ENCODE data around the gene CFDP1.
A peak's percentile ranks its signal among the peaks of the same experiment; 100 is the strongest.

CFDP1 gene

GRCh38 chr16:75464122-75464918, 31.0 kb upstream of the CFDP1 start, which contains the start of gene TMEM170A:
Gene TMEM170A (minus strand): TSS chr16:75464689. CDS start chr16:75464600, 89 bp downstream.
- peak within 1 kb of the TSS; percentile 80 for H3K4me3 ChIP-seq (ENCODE audit: low read depth, low read length)
- peak; percentile 100 for TF ChIP-seq CTCF (IDR thresholded peaks at IDR 0.05; ENCODE audit: insufficient read depth, low read depth, low read length, missing control alignments)
- DNase-seq (ENCODE audit: low read depth): peak; percentile 99

- DNase-seq (ENCODE audit: low read depth): peak; percentile 25
- peak overlapping the region; percentile 80 for H3K4me3 ChIP-seq (ENCODE audit: low read depth, low read length)
These were observed 30.3 kb upstream of the CFDP1 start for GRCh38 chr16:75463389-75464121.

DNA sequence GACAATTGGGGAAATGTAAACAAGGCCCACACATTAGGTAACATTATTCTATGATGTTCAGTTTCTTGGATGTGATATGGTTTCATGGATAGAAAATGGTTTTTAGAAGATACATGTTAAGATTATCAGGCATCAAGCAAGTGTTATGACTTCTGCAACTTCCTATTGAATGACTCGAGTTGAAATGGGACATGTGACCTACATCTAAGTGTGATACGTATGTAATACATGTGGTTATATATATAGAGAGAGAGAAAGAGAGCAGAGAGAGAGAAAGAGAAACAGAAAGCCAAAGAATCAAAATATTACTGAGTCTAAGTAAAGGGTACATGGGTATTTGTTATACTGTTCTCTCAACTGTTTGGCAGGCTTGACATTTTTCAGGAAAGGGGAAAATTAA, 29.5 kb upstream of the CFDP1 start:
- peak overlapping the region; percentile 80 for H3K4me3 ChIP-seq (ENCODE audit: low read depth, low read length)
- no peak for TF ChIP-seq CTCF (IDR thresholded peaks at IDR 0.05; ENCODE audit: insufficient read depth, low read depth, low read length, missing control alignments)
- peak; percentile 65 for DNase-seq (ENCODE audit: low read depth)

DNA sequence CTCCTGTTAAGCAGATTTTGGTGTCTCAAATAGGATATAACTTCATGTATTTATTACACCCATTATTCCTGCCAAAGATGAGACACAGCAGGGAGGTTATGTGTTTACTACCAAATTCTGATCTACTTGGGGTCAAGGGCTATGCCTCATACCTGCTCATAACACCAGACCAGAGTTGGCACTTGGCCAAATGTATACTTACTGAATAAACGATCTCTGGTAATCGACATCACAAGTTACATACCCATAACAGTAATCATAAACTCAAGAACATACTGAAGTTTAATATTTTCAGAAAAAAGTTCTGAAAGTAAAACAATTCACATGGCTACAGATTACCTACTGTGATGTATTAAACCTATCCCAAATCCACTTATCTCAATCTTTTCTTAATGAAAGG, 28.3 kb upstream of the CFDP1 start:
- no peak for TF ChIP-seq CTCF (IDR thresholded peaks at IDR 0.05; ENCODE audit: insufficient read depth, low read depth, low read length, missing control alignments)
- H3K4me3 ChIP-seq (ENCODE audit: low read depth, low read length): no peak overlapping the region
- DNase-seq (ENCODE audit: low read depth): no peak

GRCh38 chr16:75460446-75460845, 27.1 kb upstream of the CFDP1 start:
- no peak for TF ChIP-seq CTCF (IDR thresholded peaks at IDR 0.05; ENCODE audit: insufficient read depth, low read depth, low read length, missing control alignments)
- DNase-seq (ENCODE audit: low read depth): no peak
- no peak overlapping the region for H3K4me3 ChIP-seq (ENCODE audit: low read depth, low read length)

DNA sequence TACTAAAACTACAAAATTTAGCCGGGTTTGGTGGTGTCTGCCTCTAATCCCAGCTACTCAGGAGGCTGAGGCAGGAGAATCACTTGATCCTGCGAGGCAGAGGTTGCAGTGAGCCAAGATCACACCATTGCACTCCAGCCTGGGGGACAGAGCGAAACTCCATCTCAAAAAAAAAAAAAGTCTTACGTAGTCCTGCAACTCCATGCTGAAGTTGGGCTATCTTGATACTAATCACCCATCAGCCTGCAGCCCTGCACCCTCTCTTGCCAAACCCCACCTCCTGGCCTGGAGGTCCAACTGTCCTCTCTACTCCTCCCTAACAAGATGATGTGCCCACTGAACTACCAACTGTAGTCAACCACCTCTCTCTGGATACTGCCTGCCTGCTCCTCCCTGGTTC, 26.4 kb upstream of the CFDP1 start:
- no peak overlapping the region for H3K4me3 ChIP-seq (ENCODE audit: low read depth, low read length)
- no peak for DNase-seq (ENCODE audit: low read depth)
- no peak for TF ChIP-seq CTCF (IDR thresholded peaks at IDR 0.05; ENCODE audit: insufficient read depth, low read depth, low read length, missing control alignments)

DNA sequence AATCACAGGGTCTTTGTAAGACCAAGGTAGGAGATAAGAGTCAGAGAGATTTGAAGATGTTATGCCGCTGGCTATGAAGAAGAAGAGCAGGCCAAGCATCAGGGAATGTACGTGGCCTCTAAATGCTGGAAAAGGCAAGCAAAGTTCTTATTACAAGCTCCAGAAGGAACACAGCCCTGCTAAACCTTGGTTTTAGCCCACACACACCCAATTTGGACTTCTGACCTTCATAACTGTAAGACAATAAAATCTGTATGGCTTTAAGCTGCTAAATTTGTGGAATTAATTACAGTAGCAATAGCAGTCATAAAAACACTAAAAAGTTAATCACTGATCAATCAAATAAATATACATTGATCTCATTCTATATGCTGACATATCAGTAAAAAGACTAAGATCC, 25.1 kb upstream of the CFDP1 start:
- no peak for TF ChIP-seq CTCF (IDR thresholded peaks at IDR 0.05; ENCODE audit: insufficient read depth, low read depth, low read length, missing control alignments)
- H3K4me3 ChIP-seq (ENCODE audit: low read depth, low read length): no peak overlapping the region
- no peak for DNase-seq (ENCODE audit: low read depth)
